Measurements from ENCODE around the gene PAM. TPM values are rescaled to one million over a fixed set of nuclear protein-coding genes. Genes with fewer than 3 reads are reported as not detected.

The PAM gene
- total RNA-seq, 2 donors from 2014 or later, result 69.2 to 124 TPM

DNA sequence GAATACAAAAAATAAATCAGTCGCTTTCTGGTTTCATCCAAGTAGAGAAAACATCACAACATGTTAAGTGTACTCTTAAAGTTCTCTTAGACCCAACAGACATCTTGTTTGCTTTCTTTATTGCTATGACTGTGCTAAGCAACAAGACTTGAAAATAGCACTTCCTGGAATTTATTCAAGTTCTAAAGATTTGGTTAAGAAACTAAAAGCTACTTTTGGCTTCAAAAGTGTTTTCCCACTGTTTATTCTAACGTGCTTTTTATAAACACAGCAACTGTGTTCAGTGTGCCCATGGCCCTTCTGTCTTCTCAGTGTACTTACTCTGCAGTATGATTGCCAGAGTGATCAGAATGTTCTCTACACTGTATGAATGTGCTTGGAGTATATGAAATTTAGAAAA lies 255.1 kb downstream of the PAM start:
- no peak for DNase-seq
- no peaks in the 10 kb centered on the region for H3K9me3 ChIP-seq
- H3K27me3 ChIP-seq, result no peaks in the 10 kb centered on the region
- TF ChIP-seq, protein P1, sequence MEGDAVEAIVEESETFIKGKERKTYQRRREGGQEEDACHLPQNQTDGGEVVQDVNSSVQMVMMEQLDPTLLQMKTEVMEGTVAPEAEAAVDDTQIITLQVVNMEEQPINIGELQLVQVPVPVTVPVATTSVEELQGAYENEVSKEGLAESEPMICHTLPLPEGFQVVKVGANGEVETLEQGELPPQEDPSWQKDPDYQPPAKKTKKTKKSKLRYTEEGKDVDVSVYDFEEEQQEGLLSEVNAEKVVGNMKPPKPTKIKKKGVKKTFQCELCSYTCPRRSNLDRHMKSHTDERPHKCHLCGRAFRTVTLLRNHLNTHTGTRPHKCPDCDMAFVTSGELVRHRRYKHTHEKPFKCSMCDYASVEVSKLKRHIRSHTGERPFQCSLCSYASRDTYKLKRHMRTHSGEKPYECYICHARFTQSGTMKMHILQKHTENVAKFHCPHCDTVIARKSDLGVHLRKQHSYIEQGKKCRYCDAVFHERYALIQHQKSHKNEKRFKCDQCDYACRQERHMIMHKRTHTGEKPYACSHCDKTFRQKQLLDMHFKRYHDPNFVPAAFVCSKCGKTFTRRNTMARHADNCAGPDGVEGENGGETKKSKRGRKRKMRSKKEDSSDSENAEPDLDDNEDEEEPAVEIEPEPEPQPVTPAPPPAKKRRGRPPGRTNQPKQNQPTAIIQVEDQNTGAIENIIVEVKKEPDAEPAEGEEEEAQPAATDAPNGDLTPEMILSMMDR (IDR thresholded peaks at IDR 0.05), result no peak
- no peaks in the 10 kb centered on the region for H3K36me3 ChIP-seq
- H3K27ac ChIP-seq, result no peak overlapping the region
- no peak overlapping the region for H3K4me3 ChIP-seq
- no peak overlapping the region for H3K9ac ChIP-seq (ENCODE audit: low read depth in 2 of 2, low read length in 2 of 2)
- intact Hi-C loops (cut with DNase I), result no loop called here
- no peaks in the 10 kb centered on the region for H3K4me1 ChIP-seq

DNA sequence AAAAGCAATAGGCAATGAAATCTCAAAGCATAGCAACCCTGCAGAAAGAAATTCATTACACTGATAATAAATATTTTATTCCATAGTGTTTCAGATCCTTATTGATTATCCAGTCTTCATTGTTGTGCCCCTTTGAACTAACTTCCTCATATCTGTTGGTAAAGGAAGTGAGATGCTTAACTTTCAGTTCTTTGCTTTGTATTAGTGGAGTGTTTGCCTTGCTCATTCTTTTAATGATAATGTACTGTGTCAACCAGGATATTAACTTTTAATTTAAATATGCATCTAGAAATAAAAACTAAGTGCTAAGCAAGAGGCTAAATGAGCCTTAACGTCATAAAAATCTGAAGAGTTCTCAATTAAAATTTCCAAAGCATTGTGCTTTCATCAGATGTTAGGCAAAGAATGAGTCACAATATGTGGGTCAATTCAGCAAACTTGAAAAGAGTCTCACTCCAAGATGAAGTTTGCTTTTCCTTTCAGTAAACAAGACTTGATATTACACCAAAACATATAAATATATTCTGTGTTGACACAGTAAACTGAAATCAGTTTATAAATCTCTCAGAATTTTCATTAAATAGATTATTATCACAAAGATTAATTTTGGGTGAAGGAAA lies 258.9 kb downstream of the PAM start:
- intact Hi-C loops (cut with DNase I), result no loop called here
- TF ChIP-seq, protein P1 (IDR thresholded peaks at IDR 0.05), result no peak

DNA sequence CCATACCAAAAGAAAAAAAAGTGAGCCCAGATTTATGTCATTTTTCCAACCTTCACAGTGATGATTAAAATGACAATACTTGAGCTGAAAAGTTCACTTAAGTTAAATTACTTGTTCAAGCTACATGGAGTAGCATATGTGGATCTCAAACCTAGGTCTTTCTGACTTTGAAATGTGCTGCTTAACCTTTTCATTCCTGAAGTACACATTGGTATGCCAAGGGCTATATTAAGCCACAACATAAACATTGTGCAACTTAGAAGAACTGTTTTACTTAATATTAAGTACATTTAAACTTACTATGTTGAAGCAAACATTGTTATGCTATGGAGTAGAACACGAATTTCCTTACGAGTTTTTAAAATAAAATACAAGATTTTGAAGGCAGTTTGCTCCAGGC lies 259.9 kb downstream of the PAM start:
- DNase-seq, result no peak
- intact Hi-C loops (cut with DNase I), result no loop called here
- TF ChIP-seq, protein P1 (IDR thresholded peaks at IDR 0.05), result no peak
- Histone ChIP-seq H3K27ac (no peak overlapping the region), H3K36me3 (no peaks in the 10 kb centered on the region), H3K9me3 (no peaks in the 10 kb centered on the region), H3K9ac (ENCODE audit: low read depth in 2 of 2, low read length in 2 of 2) (no peak overlapping the region), H3K4me1 (no peaks in the 10 kb centered on the region), H3K27me3 (no peaks in the 10 kb centered on the region), H3K4me3 (no peak overlapping the region)

More for the DNA sequence above, 258.9 kb downstream of the PAM start:
- Histone ChIP-seq H3K27me3 (no peaks in the 10 kb centered on the region), H3K36me3 (no peaks in the 10 kb centered on the region), H3K9me3 (no peaks in the 10 kb centered on the region), H3K4me3 (no peak overlapping the region), H3K9ac (ENCODE audit: low read depth in 2 of 2, low read length in 2 of 2) (no peak overlapping the region), H3K27ac (no peak overlapping the region), H3K4me1 (no peaks in the 10 kb centered on the region)
- DNase-seq, result no peak

DNA sequence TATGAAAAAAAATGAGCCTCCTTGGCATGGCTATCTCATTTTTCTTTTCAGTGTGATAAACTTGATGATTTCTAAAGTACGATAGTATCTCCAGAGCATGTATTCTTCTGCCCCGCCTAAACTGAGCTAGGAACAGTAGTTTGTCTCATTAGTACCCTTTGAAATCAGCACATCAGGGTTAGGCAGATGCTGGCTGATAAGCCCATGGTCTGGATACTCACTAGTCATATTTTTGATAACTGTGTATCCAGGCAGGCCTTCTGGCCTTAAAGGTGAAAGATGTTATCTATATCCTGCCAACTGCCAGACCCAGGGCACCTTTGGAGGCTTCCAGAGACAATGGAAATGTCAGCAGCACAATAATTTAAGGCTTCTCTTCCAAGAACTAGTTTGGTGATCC lies 261.1 kb downstream of the PAM start:
- Histone ChIP-seq H3K36me3 (no peaks in the 10 kb centered on the region), H3K9me3 (no peaks in the 10 kb centered on the region), H3K4me3 (no peak overlapping the region), H3K9ac (ENCODE audit: low read depth in 2 of 2, low read length in 2 of 2) (no peak overlapping the region), H3K27ac (no peak overlapping the region), H3K27me3 (no peaks in the 10 kb centered on the region), H3K4me1 (no peaks in the 10 kb centered on the region)
- TF ChIP-seq, protein P1 (IDR thresholded peaks at IDR 0.05), result no peak
- intact Hi-C loops (cut with DNase I), result no loop called here
- DNase-seq, result no peak

DNA sequence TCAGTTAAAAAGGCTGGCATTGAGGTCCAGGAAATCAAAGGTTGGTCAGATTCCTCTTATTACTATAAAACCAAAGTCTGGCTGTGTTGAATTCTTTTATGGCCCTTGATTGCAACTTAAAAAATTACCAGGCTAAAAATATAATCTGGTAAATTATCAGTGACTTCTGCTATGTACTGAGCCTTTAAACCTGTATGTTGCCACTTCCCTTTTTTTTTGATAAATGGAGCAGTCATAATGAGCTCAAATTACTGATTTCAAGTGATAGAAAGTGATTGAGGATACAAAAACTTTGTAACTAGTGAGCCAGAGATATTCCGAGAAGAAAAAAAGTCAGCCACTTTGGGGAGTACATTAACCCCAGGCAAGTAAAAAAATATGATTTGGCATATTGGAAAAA lies 264.7 kb downstream of the PAM start:
- Histone ChIP-seq H3K27me3 (no peaks in the 10 kb centered on the region), H3K36me3 (no peaks in the 10 kb centered on the region)
- intact Hi-C loops (cut with DNase I), result no loop called here

More for the DNA sequence above, 264.7 kb downstream of the PAM start:
- H3K4me1 ChIP-seq, result no peaks in the 10 kb centered on the region
- H3K9me3 ChIP-seq, result no peaks in the 10 kb centered on the region
- H3K27ac ChIP-seq, result no peak overlapping the region
- TF ChIP-seq, protein P1 (IDR thresholded peaks at IDR 0.05), result no peak
- H3K4me3 ChIP-seq, result no peak overlapping the region
- no peak for DNase-seq
- H3K9ac ChIP-seq (ENCODE audit: low read depth in 2 of 2, low read length in 2 of 2), result no peak overlapping the region

All from colonic mucosa (tissue), 4 donors.